Neural cell (in vitro differentiated cells): ENCODE data around the gene TSNAXIP1. TPM values are rescaled to one million over a fixed set of nuclear protein-coding genes. Genes with fewer than 3 reads are reported as not detected.
A peak's percentile ranks its signal among the peaks of the same experiment; 100 is the strongest.

Experiments
- H2AFZ ChIP-seq: fragments of 200-600, 300-800 bp; sonication (generic), shearing (Covaris generic); 2 replicates; pipeline ENCODE4 v1.6.0; 2014; ENCODE audit warnings: low read depth, mild to moderate bottlenecking, antibody characterized with exemption, low read length, moderate library complexity
- H3F3A ChIP-seq: fragments of 200-600 bp; shearing (Covaris generic); 2 replicates; pipeline ENCODE4 v1.6.1; 2016; ENCODE audit warnings: mild to moderate bottlenecking, moderate library complexity, mixed read lengths, antibody characterized with exemption, low read length; ENCODE audit not compliant: insufficient read depth, poor library complexity, severe bottlenecking
- H3K27ac ChIP-seq: fragments of 200-600, 300-800 bp; sonication (generic), shearing (Covaris generic); 2 replicates; pipeline ENCODE4 v1.5.1; 2014; ENCODE audit warnings: mild to moderate bottlenecking, low read length, moderate library complexity
- H3K27me3 ChIP-seq: fragments of 300-800, 200-600 bp; sonication (generic), shearing (Covaris generic); 2 replicates; pipeline ENCODE4 v1.6.0; 2014; ENCODE audit warnings: mild to moderate bottlenecking, low read depth, low read length, moderate library complexity; ENCODE audit not compliant: insufficient read depth
- H3K36me3 ChIP-seq: fragments of 300-800, 200-600 bp; sonication (generic), shearing (Covaris generic); 2 replicates; pipeline ENCODE4 v1.5.1; 2014; ENCODE audit warnings: mild to moderate bottlenecking, antibody characterized with exemption, low read length, moderate library complexity; ENCODE audit not compliant: insufficient read depth
- H3K4me2 ChIP-seq: fragments of 300-800, 200-600 bp; sonication (generic), shearing (Covaris generic); 2 replicates; pipeline ENCODE4 v1.6.0; 2014; ENCODE audit warnings: mild to moderate bottlenecking, low read length
- H3K4me3 ChIP-seq: fragments of 300-800, 200-600 bp; sonication (generic), shearing (Covaris generic); 2 replicates; pipeline ENCODE4 v1.5.1; 2014; ENCODE audit warnings: mild to moderate bottlenecking, low read length, moderate library complexity
- H3K79me2 ChIP-seq: fragments of 200-600 bp; shearing (Covaris generic); replicated peaks from 2 replicates; pipeline ENCODE4 v1.6.0; 2014; ENCODE audit warnings: mild to moderate bottlenecking, low read length, moderate library complexity; ENCODE audit not compliant: insufficient read depth
- H3K9ac ChIP-seq: fragments of 300-800, 200-600 bp; sonication (generic), shearing (Covaris generic); 2 replicates; pipeline ENCODE4 v1.6.1; 2016; ENCODE audit warnings: mild to moderate bottlenecking, low read length, mixed read lengths
- H3K9me2 ChIP-seq: fragments of 200-600 bp; shearing (Covaris generic); 2 replicates; pipeline ENCODE4 v1.6.1; 2016; ENCODE audit warnings: mild to moderate bottlenecking, low read length, mixed read lengths; ENCODE audit not compliant: insufficient read depth
- H3K9me3 ChIP-seq: fragments of 200-600, 300-800 bp; sonication (generic), shearing (Covaris generic); 2 replicates; pipeline ENCODE4 v1.6.1; 2016; ENCODE audit warnings: mild to moderate bottlenecking, mixed run types, low read length, moderate library complexity, mixed read lengths
- H4K20me1 ChIP-seq: fragments of 200-600 bp; shearing (Covaris generic); 2 replicates; pipeline ENCODE4 v1.6.1; 2016; ENCODE audit warnings: mild to moderate bottlenecking, mixed run types; ENCODE audit not compliant: insufficient read depth
- CTCF ChIP-seq: fragments of 450-650 bp; IDR thresholded peaks from 2 replicates; pipeline ENCODE4 v1.5.1; 2014; ENCODE audit warnings: antibody characterized with exemption, mild to moderate bottlenecking, moderate library complexity; ENCODE audit not compliant: poor library complexity, severe bottlenecking
- EP300 ChIP-seq: fragments of 450-650 bp; conservative IDR thresholded peaks from 2 replicates; pipeline ENCODE4 v1.6.1; 2014; ENCODE audit warnings: antibody characterized with exemption, mild to moderate bottlenecking, moderate library complexity; ENCODE audit not compliant: poor library complexity, severe bottlenecking
- EZH2 ChIP-seq: fragments of 200-600, 300-800 bp; shearing (Covaris generic), sonication (generic); IDR thresholded peaks from 2 replicates; pipeline ENCODE4 v1.6.1; 2014; ENCODE audit warnings: antibody characterized with exemption, low read length, borderline replicate concordance, mild to moderate bottlenecking; ENCODE audit not compliant: insufficient read depth, poor library complexity, severe bottlenecking
- MXI1 ChIP-seq: fragments of 450-650 bp; conservative IDR thresholded peaks from 2 replicates; pipeline ENCODE4 v1.6.1; 2014; ENCODE audit warnings: antibody characterized with exemption, mild to moderate bottlenecking; ENCODE audit not compliant: poor library complexity, severe bottlenecking
- POLR2AphosphoS5 ChIP-seq: IDR thresholded peaks from 2 replicates; pipeline ENCODE4 v1.6.1; 2012
- RAD21 ChIP-seq: fragments of 450-650 bp; conservative IDR thresholded peaks from 2 replicates; pipeline ENCODE4 v1.6.1; 2014; ENCODE audit warnings: antibody characterized with exemption, mild to moderate bottlenecking, moderate library complexity
- REST ChIP-seq: IDR thresholded peaks from 2 replicates; pipeline ENCODE4 v1.6.1; 2012; ENCODE audit warnings: borderline replicate concordance
- SMC3 ChIP-seq: fragments of 450-650 bp; conservative IDR thresholded peaks from 2 replicates; pipeline ENCODE4 v1.6.1; 2014; ENCODE audit warnings: antibody characterized with exemption, mild to moderate bottlenecking, moderate library complexity; ENCODE audit not compliant: poor library complexity
- TAF1 ChIP-seq: IDR thresholded peaks from 2 replicates; pipeline ENCODE4 v1.6.1; 2012; ENCODE audit warnings: low read depth
- polyA plus RNA-seq: library from polyadenylated mRNA; depleted of rRNA; stranded (reverse); fragments of >200 nt; gene quantifications from 2 replicates; pipeline ENCODE4 v1.2.3, GENCODE V29; 2014

The TSNAXIP1 gene
- polyA plus RNA-seq, 1 donor from 2014 or later = 31.0 TPM

- no peaks in the 10 kb centered on the region for H3K9me3 ChIP-seq
- peaks cover 40% of the 10 kb centered on the region for H3K79me2 ChIP-seq
- peak overlapping the region; percentile 97 for H3K4me3 ChIP-seq
- no peak overlapping the region for H2AFZ ChIP-seq
- no peaks in the 10 kb centered on the region for H4K20me1 ChIP-seq
- no peaks in the 10 kb centered on the region for H3K9me2 ChIP-seq
- H3K27me3 ChIP-seq = no peaks in the 10 kb centered on the region
- H3K9ac ChIP-seq = peak overlapping the region; percentile 96
- TF ChIP-seq TAF1 (no peak), RAD21 (no peak), MXI1 (peak; percentile 11), EZH2 (no peak), SMC3 (peak; percentile 8), EP300 (no peak), POLR2AphosphoS5 (no peak), REST (no peak), CTCF (no peak)
- no peaks in the 10 kb centered on the region for H3K36me3 ChIP-seq
- H3K4me2 ChIP-seq = peak overlapping the region; percentile 79
- H3F3A ChIP-seq = no peaks in the 10 kb centered on the region
- peak overlapping the region; percentile 97 for H3K27ac ChIP-seq
Measured at GRCh38 chr16:67843343-67843765, 36.7 kb downstream of the TSNAXIP1 start.

GRCh38 chr16:67844497-67844896 is 37.8 kb downstream of the TSNAXIP1 start:
- Histone ChIP-seq H3K4me3 (peak overlapping the region; percentile 97), H3K36me3 (no peaks in the 10 kb centered on the region), H3K27ac (no peak overlapping the region), H4K20me1 (no peaks in the 10 kb centered on the region), H3K79me2 (peaks cover 46% of the 10 kb centered on the region), H3K9ac (peak overlapping the region; percentile 96), H3K4me2 (peak overlapping the region; percentile 79), H3K9me2 (no peaks in the 10 kb centered on the region), H3K9me3 (no peaks in the 10 kb centered on the region), H3F3A (no peaks in the 10 kb centered on the region), H3K27me3 (no peaks in the 10 kb centered on the region), H2AFZ (no peak overlapping the region)
- TF ChIP-seq MXI1 (no peak), REST (no peak), SMC3 (no peak), EZH2 (no peak), EP300 (no peak), CTCF (no peak), RAD21 (no peak), POLR2AphosphoS5 (no peak), TAF1 (no peak)
